Measurements from ENCODE around the gene PPP2CA.

PPP2CA gene

DNA sequence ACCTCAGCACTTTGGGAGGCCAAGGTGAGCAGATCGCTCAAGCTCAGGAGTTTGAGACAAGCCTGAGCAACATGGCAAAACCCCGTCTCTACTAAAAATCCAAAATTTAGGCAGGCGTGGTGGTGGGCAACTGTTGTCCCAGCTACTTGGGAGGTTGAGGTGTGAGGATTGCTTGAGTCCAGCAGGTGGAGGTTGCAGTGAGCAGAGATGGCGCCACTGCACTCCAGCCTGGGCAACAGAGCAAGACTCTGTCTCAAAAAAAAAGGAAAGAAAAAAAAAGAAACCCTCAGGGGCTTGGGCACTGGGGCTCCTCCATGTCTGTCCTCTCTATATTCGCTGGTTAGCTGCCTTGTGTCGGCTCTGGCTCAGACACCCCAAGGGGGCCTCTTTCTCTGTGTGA is 10.9 kb upstream of the PPP2CA start:
- Histone ChIP-seq H3K27ac (no peak overlapping the region), H3K27me3 (peaks cover 6% of the 10 kb centered on the region), H3K36me3 (no peaks in the 10 kb centered on the region), H3K4me1 (ENCODE audit: control insufficient read depth in 1 of 2, insufficient read depth in 1 of 2, low read depth in 1 of 2, low read length in 1 of 2) (no peaks in the 10 kb centered on the region), H3K4me3 (ENCODE audit: low read depth in 1 of 2, low read length in 1 of 2) (no peak overlapping the region), H3K9me3 (no peaks in the 10 kb centered on the region)
- TF ChIP-seq, protein P1, sequence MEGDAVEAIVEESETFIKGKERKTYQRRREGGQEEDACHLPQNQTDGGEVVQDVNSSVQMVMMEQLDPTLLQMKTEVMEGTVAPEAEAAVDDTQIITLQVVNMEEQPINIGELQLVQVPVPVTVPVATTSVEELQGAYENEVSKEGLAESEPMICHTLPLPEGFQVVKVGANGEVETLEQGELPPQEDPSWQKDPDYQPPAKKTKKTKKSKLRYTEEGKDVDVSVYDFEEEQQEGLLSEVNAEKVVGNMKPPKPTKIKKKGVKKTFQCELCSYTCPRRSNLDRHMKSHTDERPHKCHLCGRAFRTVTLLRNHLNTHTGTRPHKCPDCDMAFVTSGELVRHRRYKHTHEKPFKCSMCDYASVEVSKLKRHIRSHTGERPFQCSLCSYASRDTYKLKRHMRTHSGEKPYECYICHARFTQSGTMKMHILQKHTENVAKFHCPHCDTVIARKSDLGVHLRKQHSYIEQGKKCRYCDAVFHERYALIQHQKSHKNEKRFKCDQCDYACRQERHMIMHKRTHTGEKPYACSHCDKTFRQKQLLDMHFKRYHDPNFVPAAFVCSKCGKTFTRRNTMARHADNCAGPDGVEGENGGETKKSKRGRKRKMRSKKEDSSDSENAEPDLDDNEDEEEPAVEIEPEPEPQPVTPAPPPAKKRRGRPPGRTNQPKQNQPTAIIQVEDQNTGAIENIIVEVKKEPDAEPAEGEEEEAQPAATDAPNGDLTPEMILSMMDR (IDR thresholded peaks at IDR 0.05): no peak

- Histone ChIP-seq H3K4me1 (ENCODE audit: control insufficient read depth in 1 of 2, insufficient read depth in 1 of 2, low read depth in 1 of 2, low read length in 1 of 2) (no peaks in the 10 kb centered on the region), H3K4me3 (ENCODE audit: low read depth in 1 of 2, low read length in 1 of 2) (no peak overlapping the region), H3K9me3 (no peaks in the 10 kb centered on the region), H3K27ac (no peak overlapping the region), H3K36me3 (no peaks in the 10 kb centered on the region), H3K27me3 (peaks cover 6% of the 10 kb centered on the region)
- TF ChIP-seq, protein P1 (IDR thresholded peaks at IDR 0.05): no peak
Observed at GRCh38 chr5:134236318-134236717, 10.4 kb upstream of the PPP2CA start.

GRCh38 chr5:134228624-134229023 is 2.8 kb upstream of the PPP2CA start:
- Histone ChIP-seq H3K4me1 (ENCODE audit: control insufficient read depth in 1 of 2, insufficient read depth in 1 of 2, low read depth in 1 of 2, low read length in 1 of 2) (peaks cover 25 to 26% of the 10 kb centered on the region in 2 experiments), H3K27me3 (no peaks in the 10 kb centered on the region), H3K4me3 (ENCODE audit: low read depth in 1 of 2, low read length in 1 of 2) (no peak overlapping the region), H3K36me3 (no peaks in the 10 kb centered on the region), H3K9me3 (no peaks in the 10 kb centered on the region), H3K27ac (no peak overlapping the region)
- TF ChIP-seq, protein P1 (IDR thresholded peaks at IDR 0.05): no peak

- Histone ChIP-seq H3K9me3 (no peaks in the 10 kb centered on the region), H3K4me1 (ENCODE audit: control insufficient read depth in 1 of 2, insufficient read depth in 1 of 2, low read depth in 1 of 2, low read length in 1 of 2) (peaks cover 33 to 34% of the 10 kb centered on the region in 2 experiments), H3K36me3 (no peaks in the 10 kb centered on the region), H3K27me3 (no peaks in the 10 kb centered on the region), H3K27ac (no peak overlapping the region), H3K4me3 (ENCODE audit: low read depth in 1 of 2, low read length in 1 of 2) (no peak overlapping the region)
- TF ChIP-seq, protein P1 (IDR thresholded peaks at IDR 0.05): no peak
Observed at GRCh38 chr5:134227776-134228175, 1.9 kb upstream of the PPP2CA start.

DNA sequence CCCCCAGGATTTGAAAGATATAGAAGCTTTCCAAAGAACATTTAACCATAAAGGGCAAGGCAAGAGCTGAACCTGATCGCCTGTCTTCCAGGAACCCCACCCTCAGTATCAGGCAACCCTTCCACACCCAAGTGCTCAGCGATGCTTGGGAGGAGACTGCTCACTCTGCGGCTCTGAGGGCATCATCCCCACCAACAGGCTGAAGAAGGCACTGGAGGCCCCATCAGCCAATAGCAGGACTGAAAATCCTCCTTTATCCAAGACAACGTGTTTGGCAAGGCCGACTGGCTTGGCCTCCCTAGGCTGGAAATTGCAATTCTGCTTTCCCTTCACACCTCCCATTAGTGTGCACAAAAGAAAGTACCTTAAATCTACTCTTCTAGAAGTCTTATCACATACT is 1.4 kb upstream of the PPP2CA start:
- TF ChIP-seq, protein P1 (IDR thresholded peaks at IDR 0.05): no peak
- Histone ChIP-seq H3K27me3 (no peaks in the 10 kb centered on the region), H3K36me3 (no peaks in the 10 kb centered on the region), H3K27ac (no peak overlapping the region), H3K4me3 (ENCODE audit: low read depth in 1 of 2, low read length in 1 of 2) (peak overlapping the region; percentile 89 to 95), H3K4me1 (ENCODE audit: control insufficient read depth in 1 of 2, insufficient read depth in 1 of 2, low read depth in 1 of 2, low read length in 1 of 2) (peaks cover 38 to 39% of the 10 kb centered on the region in 2 experiments), H3K9me3 (no peaks in the 10 kb centered on the region)

All from neutrophil (primary cell).